Measurements from ENCODE around the gene TAT.
"Not testable (repeated sequence)": the region's sequence is repeated elsewhere in the genome, so short reads cannot be mapped to it uniquely, and the experiment has no call there.

- not testable (repeated sequence) for TF ChIP-seq EZH2 (IDR thresholded peaks at IDR 0.05; ENCODE audit: low read length)
- TF ChIP-seq, protein P1, sequence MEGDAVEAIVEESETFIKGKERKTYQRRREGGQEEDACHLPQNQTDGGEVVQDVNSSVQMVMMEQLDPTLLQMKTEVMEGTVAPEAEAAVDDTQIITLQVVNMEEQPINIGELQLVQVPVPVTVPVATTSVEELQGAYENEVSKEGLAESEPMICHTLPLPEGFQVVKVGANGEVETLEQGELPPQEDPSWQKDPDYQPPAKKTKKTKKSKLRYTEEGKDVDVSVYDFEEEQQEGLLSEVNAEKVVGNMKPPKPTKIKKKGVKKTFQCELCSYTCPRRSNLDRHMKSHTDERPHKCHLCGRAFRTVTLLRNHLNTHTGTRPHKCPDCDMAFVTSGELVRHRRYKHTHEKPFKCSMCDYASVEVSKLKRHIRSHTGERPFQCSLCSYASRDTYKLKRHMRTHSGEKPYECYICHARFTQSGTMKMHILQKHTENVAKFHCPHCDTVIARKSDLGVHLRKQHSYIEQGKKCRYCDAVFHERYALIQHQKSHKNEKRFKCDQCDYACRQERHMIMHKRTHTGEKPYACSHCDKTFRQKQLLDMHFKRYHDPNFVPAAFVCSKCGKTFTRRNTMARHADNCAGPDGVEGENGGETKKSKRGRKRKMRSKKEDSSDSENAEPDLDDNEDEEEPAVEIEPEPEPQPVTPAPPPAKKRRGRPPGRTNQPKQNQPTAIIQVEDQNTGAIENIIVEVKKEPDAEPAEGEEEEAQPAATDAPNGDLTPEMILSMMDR (optimal IDR thresholded peaks at IDR 0.05 in 1 of 3, IDR thresholded peaks at IDR 0.05 in 1 of 3, conservative IDR thresholded peaks at IDR 0.05 in 1 of 3; ENCODE audit: extremely low read depth in 1 of 3, insufficient read depth in 2 of 3, low read length in 3 of 3): not testable (repeated sequence)
Measured at GRCh38 chr16:71561886-71562285, 15.0 kb downstream of the TAT start.
